Ovary (tissue), 3 donors: Measurements from ENCODE around the gene CLCNKB.
"Not testable (repeated sequence)": the region's sequence is repeated elsewhere in the genome, so short reads cannot be mapped to it uniquely, and the experiment has no call there.

Experiments
- POLR2A ChIP-seq: fragments of 450-650 bp; IDR thresholded peaks from one replicate; pipeline ENCODE4 v1.6.1; 2017; ENCODE audit warnings: antibody characterized with exemption, mild to moderate bottlenecking, moderate library complexity
- TF ChIP-seq, protein P1 (sequence below), 3 donors: fragments of 450-650 bp in 2 of 3; fragments of 200-600 bp in 1 of 3; IDR thresholded peaks; one replicate each; pipeline versions ENCODE4 v1.5.1 to v1.8.0; 2016 to 2022; ENCODE audit warnings: antibody characterized with exemption in 3 of 3, mild to moderate bottlenecking in 1 of 3
- donor health status: DM: no; HTN: no; CAD: no.

DNA sequence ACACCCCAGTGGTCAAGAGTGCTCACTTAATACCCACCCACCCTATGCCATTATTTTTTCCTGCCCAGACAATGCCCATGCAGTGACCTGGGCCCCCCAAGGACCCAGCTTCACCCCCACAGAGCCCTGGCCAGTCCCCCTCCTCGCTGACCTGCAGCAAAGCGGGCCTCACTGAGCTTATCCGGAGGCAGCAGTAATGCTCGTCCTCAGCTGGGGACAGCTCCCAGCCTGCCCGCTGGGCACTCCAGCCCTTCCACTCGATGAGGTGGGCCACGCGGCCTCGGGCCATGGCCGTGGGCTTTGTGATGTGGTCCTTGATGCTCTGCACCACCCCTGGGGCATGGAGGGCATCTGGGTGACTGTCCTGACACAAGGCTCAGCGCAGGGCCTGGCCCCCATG lies 7.1 kb upstream of the CLCNKB start:
- TF ChIP-seq, protein P1, sequence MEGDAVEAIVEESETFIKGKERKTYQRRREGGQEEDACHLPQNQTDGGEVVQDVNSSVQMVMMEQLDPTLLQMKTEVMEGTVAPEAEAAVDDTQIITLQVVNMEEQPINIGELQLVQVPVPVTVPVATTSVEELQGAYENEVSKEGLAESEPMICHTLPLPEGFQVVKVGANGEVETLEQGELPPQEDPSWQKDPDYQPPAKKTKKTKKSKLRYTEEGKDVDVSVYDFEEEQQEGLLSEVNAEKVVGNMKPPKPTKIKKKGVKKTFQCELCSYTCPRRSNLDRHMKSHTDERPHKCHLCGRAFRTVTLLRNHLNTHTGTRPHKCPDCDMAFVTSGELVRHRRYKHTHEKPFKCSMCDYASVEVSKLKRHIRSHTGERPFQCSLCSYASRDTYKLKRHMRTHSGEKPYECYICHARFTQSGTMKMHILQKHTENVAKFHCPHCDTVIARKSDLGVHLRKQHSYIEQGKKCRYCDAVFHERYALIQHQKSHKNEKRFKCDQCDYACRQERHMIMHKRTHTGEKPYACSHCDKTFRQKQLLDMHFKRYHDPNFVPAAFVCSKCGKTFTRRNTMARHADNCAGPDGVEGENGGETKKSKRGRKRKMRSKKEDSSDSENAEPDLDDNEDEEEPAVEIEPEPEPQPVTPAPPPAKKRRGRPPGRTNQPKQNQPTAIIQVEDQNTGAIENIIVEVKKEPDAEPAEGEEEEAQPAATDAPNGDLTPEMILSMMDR (IDR thresholded peaks at IDR 0.05), result not testable (repeated sequence)
- not testable (repeated sequence) for TF ChIP-seq POLR2A
